NCI-H187 (cell line): Measurements from ENCODE around the gene ADARB2.
"Not testable (repeated sequence)": the region's sequence is repeated elsewhere in the genome, so short reads cannot be mapped to it uniquely, and the experiment has no call there.

Source experiments
- DNase-seq, 2 experiments: peaks; one replicate each; lab custom pipeline; 2025; lab: John Stamatoyannopoulos, UW

Gene ADARB2

GRCh38 chr10:1367938-1368841 is 369.1 kb downstream of the ADARB2 start:
- no peak for DNase-seq

GRCh38 chr10:1366811-1367425 is 370.4 kb downstream of the ADARB2 start:
- no peak for DNase-seq

- no peak for DNase-seq
These were observed 371.0 kb downstream of the ADARB2 start for GRCh38 chr10:1366322-1366691.

DNA sequence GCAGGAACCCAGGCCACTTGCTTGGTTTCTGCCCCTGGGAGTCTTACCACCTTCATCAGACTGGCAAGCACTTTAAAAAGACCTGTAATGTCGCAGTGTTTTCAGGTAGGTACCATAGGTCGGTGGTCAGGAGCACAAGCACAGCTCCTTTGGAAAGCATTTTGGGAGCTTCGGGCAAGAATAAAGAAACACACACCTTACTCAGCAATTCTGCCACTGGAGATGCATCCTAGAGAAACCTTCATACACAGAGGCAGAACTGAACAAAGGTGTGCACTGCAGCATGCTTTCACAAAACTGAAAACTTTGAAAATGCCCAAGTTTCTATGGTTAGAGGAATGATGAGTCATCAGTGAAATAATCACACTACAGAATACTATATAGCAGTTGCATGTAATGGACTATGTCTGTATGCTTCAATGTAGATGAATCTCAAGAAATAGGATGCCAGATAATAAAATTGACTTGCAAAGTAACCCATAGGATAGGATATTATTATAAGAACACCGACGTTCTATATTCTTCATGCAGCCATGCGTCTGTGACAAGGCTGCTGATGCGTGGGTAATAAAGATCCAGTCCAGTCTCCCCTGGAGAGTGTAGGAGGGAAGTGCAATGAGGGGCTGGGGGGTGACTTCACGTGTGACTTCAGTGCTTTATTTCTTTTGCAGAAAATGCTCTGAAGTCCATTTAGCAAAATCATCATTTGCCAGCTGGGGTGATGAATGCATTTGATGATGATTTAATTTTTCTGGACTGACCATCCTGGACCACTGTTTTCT is 371.6 kb downstream of the ADARB2 start:
- DNase-seq, result no peak

DNA sequence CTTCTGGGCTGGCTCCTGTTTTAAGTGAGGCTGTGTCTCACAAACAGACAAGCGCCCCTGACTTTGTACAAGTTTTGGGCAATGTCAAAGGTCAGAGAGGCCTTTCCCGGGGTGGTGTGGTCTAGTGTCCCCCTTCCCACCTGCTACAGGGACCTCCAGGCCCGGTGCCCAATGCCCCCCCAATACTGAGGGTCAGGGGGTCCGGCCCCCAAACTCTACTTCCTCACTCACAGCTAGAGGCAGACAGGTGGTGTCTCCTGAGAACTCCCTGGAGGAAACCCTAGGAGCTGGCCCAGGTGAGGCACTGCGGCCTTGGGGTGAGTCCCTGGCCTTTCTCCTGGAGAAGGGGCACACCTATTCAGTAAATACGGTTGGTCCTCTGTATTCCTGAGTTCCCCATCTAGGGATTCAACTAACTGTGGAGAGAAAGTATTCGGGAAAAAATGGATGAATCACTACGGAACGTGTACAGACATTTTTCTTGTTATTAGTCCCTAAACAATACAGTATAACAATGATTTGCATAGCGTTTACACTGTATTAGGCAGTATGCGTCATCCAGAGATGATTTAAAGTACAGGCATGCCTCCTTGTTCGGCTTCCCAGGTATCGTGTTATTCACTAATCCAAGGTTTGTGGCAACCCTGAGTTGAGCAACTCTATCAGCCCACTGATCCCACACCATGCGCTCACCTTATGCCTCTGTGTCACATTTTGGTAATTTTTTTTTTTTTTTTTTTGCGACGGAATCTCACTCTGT is 373.0 kb downstream of the ADARB2 start:
- no peak for DNase-seq

DNA sequence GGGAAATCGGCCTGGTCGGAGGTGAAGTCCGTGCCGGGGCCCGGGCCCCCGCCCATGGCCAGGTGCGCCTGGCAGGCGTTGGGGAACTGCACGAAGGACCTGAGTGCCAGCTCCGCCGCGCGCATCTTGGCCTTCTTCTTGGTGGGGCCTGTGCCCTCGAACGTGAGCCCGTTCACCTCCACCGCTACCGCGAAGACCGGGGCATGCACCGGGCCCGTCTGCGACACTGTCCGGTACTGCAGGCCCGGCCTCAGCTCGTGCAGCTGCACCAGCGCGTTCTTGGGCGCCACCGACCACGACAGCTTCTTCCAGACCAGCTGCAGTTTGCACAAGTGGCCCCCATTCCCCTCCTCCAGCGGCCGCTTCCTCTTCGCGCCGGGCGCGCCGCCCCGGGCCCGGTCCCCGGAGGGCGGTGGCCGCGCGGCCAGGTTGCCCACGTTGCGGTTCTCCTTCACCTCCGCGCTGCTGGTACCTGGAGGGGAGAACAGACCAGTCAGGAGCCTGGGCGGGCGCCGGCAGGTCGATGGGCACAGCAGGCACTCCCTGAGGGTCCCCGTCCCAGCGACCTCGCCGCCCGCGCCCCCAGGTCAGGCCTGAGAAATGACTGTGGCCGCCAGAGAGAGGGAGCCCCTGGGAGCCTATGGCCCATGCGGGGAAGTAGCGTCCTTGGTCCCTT is 373.7 kb downstream of the ADARB2 start:
- DNase-seq, result no peak

DNA sequence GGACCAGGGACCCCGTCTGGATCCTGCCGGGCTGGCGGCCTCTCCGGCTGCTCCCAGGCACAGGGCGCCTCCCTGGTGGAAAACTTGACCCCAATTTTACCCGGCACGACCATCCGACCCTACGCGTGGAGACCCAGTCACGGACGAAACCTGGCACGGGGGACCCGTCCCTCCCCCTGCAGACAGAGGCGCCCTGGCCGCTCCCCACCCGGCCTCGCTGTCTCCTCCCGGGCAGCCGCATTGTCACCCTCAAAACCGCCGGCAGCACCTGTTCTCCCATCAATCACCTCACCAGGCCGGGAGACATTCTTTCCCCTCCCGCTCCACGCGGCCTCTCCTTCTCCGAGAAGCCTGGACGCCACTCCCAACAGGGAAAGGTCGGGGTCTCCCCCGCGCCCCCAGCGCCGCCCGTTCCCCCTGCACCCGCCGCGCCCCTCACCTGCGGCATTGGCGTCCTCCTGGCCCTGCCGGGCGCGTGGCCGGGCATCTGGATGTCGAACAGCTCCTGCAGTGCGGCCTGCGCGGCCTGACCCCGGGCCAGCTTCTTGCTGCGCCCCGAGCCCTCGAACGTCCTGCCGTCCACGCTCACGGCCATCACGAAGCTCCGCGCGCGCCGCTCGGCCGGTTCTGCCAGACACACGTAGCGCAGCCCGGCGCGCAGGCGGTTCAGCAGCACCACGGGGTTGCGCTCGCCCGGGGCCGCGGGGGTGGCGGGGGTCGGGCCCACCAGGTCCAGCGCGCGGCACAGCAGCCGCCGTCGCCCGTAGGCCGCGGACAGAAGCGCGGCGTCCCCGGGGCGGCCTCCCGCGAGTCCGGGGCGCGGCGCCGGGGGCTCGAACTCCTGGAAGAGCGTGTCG is 374.5 kb downstream of the ADARB2 start:
- DNase-seq, result no peak

DNA sequence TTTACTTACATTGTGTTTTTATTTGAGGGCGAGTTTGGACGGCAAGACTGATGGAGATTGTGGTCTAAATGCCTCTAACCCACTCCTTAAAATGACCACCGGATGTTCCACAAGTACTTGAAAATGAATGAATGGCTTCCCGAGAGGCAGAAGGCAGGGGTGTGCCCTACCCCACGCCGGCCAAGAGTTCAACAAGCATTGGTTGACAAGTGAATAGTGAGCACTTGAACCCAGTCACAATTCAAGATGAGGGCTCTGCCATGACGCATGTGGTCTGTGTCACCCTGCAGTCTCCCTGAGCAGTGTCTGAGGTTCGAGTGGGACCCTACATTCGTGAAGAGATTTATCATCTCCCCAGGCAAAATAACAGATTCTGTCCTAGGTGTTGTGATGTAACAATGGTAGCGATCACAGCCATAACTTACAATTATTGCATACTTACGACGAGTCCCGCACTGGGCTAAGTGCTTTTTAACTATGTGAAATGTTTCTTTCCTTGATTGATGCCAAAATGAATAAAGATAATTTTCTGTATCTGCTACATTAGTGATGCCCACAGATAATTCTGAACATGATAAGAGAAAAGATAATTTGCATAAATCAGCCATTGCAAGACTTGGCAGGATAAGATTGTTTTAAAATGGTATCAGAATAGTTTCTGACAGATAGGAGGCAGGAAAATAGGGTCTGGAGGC is 375.8 kb downstream of the ADARB2 start:
- no peak for DNase-seq

- DNase-seq, result no peak
These were observed 376.7 kb downstream of the ADARB2 start for GRCh38 chr10:1360558-1361164.

DNA sequence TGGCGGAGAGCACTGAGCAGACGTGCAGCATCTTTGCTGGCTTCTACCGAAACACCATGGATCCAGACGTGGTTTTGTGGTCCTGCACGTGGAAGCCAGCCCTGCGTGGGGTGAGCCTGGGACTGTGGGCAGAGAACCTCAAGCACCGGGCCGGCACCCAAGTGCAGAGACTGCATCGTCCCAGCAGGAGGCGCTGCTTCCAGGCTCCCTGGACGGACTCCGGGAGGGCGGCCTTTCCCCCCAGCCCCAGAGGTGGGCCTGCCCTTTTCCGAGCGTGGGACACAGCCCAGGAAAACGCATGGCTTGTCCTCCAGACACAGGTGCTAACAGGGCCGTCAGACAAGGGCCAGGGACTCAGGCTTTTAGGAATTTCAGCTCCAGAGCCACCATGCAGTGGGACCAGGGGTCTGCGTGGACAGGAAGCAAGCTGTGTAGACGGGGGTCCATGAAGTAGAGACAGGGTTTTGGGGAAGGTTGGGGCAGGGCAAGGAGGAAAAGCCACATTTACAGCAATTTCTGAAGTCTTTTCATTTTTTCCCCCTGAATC is 377.2 kb downstream of the ADARB2 start:
- no peak for DNase-seq

DNA sequence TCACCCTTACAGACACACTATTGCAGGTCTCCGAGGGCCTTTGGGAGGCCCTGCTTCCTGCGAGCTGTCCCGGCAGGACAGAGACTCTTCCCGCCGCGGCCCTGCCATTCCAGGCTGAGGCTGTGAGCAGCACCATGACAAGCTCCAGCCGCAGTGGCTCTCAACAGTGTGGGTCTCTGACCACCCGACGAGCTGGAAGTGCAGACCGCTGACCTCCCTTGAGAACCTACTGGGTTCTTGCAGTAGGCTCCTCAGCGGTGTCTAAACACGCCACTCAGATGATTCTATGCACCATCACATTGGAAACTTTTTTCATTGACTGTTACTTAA is 377.7 kb downstream of the ADARB2 start:
- DNase-seq, result no peak

GRCh38 chr10:1358860-1359625 is 378.3 kb downstream of the ADARB2 start:
- no peak for DNase-seq

DNA sequence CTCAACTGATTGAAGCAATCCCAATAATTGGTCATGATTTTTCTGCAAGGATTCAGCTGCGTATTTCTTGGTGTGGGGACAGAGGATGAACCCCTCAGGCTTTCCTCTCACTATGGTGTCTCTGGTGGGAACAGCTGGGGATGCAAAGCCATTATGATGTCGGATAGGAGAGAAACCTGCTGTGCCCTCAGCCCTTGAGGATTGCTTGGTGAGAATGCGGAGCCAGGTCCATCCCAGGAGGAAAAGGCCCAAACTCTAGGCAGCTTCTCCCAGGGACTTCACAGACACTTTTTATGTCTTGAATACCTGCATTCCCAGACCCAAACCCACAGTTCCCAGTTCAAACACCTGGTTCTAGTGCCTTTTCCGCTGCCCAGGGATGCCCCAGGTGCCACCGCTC is 379.2 kb downstream of the ADARB2 start:
- DNase-seq, result no peak

- no peak for DNase-seq
These were observed 381.0 kb downstream of the ADARB2 start for GRCh38 chr10:1356349-1356748.

DNA sequence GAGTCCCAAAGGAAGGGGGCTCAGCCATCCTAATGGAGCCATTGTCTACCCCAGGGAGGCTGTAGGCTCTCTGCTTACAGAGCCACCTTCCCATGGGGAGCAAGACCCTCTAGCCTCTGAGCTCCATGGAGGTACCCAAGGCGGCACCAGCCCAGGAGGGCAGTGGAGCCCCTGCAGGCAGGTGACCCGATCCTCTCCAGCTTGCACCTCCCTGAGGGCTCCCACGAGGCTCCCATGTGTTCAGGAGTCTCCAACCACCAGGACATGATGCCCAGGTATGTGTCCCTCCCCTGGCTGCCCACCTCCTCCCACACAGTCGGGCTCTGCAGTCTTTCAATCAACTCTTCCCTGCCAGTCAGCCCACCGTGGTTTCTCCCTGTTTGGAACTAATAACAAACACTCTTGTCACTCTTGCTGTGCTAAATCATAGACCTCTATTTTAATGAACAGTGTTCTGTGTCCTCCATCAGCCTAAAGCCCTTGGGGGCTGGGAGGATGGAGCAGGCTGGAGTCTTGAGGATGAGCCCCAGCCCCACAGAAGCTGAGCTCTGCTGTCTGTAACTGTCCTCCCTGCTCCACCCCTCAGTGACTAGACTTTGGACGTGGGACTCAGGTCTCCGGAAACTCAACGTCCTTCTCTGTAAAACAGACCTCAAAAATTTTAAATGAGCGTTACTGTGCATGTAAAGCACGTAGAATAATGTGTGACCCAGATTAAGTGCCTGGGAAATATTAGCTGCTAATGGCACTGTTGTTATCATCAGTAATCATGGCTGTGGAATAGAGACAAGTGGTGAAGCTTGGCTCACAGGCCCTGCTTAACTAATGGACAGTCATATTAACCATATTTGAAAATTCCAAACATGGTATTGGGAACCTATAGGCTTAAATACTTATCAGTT is 382.3 kb downstream of the ADARB2 start:
- no peak for DNase-seq

- not testable (repeated sequence) for DNase-seq
These were observed 385.0 kb downstream of the ADARB2 start for GRCh38 chr10:1352296-1352695.

DNA sequence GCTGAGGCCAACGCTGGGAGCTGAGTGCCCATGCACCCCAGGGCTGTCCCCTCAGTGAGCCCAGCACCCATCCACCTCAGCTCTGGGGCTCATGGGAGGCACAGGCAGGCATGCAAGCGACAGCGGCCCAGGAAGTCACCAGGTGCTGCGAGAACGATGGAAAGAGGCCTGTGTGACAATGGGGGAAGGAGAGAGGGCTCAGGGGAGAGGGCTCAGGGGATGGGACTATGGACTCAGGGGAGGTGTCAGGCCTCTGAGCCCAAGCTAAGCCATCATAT is 388.6 kb downstream of the ADARB2 start:
- no peak for DNase-seq
